Lower leg skin (tissue), 4 donors: ENCODE data around the gene SCART1. TPM values are rescaled to one million over a fixed set of nuclear protein-coding genes. Genes with fewer than 3 reads are reported as not detected.

Experiments
- DNase-seq, 2 donors: peaks; one replicate each; pipeline ENCODE4 v3.0.0-alpha.2; 2019; ENCODE audit warnings: low spot score in 2 of 2
- H3K4me3 ChIP-seq: fragments of 200-600 bp; sonication (generic); 2 replicates; pipeline ENCODE4 v1.5.1; 2017; ENCODE audit warnings: mild to moderate bottlenecking, low read depth; ENCODE audit not compliant: poor library complexity, severe bottlenecking
- POLR2A ChIP-seq, 2 donors: fragments of 450-650 bp; IDR thresholded peaks; one replicate each; pipeline ENCODE4 v1.6.1; 2016 to 2017; ENCODE audit warnings: antibody characterized with exemption in 2 of 2, mild to moderate bottlenecking in 1 of 2, moderate library complexity in 1 of 2
- WGBS, 2 donors: methylation state at CpG; one replicate each; pipeline ENCODE4 v1.1.5; 2018; 5-methylcytosine and 5-hydroxymethylcytosine counted together
- intact Hi-C: fragments of 100-400 bp; cut with DNase I; formaldehyde crosslinking; loops from one replicate; pipeline ENCODE4 v1.15.0; 2023; ENCODE audit warnings: low total_unique reads
- total RNA-seq, 4 donors: library from RNA; depleted of rRNA; stranded (reverse); fragments of >200 nt; gene quantifications; one replicate each; pipeline ENCODE4 v1.1.0, GENCODE V29; 2016
- TF ChIP-seq, protein P1 (sequence below), 3 donors: fragments of 450-650 bp; IDR thresholded peaks; one replicate each; pipeline ENCODE4 v1.5.1; 2016; ENCODE audit warnings: antibody characterized with exemption in 3 of 3, mild to moderate bottlenecking in 3 of 3, moderate library complexity in 2 of 3

The SCART1 gene
- total RNA-seq, 4 donors from 2014 or later, result 0.80 to 2.2 (median 1.6) TPM

DNA sequence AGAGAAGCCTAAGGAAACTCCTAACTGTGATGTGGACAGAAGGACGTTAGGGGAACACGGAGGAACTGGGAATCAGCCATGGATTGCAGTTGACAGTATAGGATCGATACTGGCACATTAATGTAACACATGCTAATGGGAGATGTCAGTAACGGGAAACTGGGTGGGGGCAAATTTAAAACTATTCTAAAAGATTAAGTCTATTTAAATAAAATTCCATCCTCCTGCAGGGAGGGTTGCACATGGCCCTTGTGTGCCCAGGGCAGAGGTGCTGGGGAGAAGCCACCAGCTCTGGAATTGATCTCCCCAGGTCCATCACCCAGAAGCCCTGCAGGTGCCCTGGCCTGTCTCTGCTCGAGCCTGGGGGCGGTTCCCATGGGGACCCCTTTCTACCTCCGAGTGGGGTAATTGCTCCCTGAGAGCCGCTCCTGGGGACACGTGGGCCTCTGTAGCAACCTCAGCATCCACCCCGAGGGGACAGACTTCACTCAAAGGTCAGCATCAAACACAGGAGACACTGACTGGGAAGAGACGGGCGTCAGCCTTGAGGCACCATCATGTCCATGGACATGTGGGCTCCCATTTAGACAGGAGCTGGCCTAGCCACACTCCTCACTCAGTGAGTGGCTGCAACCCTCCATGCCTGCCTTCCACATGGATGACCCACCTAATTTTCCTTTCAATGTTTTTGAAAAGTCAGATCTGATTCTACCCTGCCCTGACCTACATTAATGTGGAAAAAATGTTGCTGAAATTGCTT is 21.1 kb downstream of the SCART1 start:
- intact Hi-C loops, result no loop called here
- TF ChIP-seq, protein P1, sequence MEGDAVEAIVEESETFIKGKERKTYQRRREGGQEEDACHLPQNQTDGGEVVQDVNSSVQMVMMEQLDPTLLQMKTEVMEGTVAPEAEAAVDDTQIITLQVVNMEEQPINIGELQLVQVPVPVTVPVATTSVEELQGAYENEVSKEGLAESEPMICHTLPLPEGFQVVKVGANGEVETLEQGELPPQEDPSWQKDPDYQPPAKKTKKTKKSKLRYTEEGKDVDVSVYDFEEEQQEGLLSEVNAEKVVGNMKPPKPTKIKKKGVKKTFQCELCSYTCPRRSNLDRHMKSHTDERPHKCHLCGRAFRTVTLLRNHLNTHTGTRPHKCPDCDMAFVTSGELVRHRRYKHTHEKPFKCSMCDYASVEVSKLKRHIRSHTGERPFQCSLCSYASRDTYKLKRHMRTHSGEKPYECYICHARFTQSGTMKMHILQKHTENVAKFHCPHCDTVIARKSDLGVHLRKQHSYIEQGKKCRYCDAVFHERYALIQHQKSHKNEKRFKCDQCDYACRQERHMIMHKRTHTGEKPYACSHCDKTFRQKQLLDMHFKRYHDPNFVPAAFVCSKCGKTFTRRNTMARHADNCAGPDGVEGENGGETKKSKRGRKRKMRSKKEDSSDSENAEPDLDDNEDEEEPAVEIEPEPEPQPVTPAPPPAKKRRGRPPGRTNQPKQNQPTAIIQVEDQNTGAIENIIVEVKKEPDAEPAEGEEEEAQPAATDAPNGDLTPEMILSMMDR (IDR thresholded peaks at IDR 0.05), result no peak
- no peak overlapping the region for H3K4me3 ChIP-seq
- 82 to 89% methylated on average over 12 of the region's 12 CpGs for WGBS, 2 donors
- no peak for DNase-seq

DNA sequence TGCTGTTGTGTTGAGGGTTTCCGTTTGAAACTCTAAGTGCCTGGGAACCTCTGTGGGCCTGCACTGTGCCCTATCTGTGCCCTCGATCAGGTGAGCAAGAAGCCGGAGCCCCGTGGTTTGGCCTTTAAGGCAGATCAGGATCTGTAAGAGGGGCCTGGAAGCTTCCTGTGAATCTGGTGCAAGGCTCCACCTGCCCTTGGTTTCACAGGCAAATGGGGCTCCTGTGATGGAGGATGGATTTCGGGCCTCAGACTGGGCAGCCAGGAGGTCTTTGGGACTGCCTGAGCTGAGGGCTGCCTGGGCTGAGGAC is 21.6 kb downstream of the SCART1 start:
- intact Hi-C loops, result no loop called here
- no peak overlapping the region for H3K4me3 ChIP-seq
- 76 to 77% methylated on average over 4 to 5 of the region's 5 CpGs for WGBS, 2 donors
- no peak for DNase-seq
- TF ChIP-seq POLR2A (IDR thresholded peaks at IDR 0.05), result no peak
- TF ChIP-seq, protein P1 (IDR thresholded peaks at IDR 0.05), result no peak

DNA sequence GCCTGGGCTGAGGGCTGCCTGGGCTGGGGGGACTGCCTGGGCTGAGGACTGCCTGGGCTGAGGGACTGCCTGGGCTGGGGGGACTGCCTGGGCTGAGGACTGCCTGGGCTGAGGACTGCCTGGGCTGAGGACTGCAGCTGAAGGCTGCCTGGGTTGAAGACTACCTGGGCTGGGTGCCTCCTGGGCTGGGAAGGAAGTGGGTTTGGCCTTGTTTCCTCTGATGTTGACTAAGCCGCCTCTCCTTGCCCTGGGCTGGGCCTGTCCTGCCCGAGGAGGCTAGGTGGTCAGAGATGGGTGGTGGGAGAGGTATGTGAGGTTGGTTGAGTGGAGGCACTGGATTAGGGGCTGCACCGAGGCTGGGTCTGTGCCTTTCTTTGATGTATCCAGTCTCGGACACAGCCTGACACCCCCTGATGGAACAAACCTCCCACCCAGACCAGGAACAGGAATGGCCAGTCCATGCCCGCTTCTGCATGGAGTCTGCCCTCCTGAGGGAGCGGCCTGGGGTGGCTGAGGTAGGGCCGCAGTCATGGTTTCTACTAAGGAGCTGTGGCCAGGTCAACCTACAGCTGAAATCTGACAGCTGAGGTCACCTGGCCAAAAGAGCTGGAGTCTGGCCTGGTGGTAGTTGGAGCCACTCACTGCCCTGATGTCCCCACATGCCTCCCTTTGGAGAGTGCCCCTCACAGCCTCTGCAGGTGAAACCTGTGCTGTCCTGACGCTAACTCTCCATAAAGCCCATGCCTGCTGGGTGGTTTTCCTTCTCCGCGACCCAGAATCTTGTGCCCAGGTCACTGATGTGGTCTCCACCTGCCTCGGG is 22.3 kb downstream of the SCART1 start:
- DNase-seq, result no peak
- 80 to 81% methylated on average over 9 to 11 of the region's 11 CpGs for WGBS, 2 donors
- TF ChIP-seq, protein P1 (IDR thresholded peaks at IDR 0.05), result no peak
- TF ChIP-seq POLR2A (IDR thresholded peaks at IDR 0.05), result no peak
- no peak overlapping the region for H3K4me3 ChIP-seq
- intact Hi-C loops, result no loop called here

DNA sequence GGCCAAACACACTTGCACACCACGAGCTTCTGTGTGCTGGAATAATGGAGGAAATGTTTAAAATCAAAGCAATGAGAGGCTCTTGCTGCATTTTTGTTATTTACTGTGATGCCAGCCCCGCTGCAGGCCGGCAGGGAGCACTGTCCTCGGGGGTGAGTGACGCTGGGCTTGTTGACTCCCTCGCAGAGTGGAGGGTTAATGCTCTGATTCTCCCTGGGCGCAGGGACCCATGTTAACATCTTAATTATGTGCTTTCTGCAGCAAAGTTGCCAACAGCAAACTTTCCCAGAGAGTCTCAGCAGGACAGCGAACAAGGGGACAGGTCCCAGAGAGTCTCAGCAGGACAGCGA is 22.9 kb downstream of the SCART1 start:
- intact Hi-C loops, result no loop called here
- WGBS, 2 donors, result 79 to 85% methylated on average over 9 of the region's 9 CpGs
- DNase-seq, result no peak
- TF ChIP-seq, protein P1 (IDR thresholded peaks at IDR 0.05), result no peak
- no peak for TF ChIP-seq POLR2A (IDR thresholded peaks at IDR 0.05)
- H3K4me3 ChIP-seq, result no peak overlapping the region

DNA sequence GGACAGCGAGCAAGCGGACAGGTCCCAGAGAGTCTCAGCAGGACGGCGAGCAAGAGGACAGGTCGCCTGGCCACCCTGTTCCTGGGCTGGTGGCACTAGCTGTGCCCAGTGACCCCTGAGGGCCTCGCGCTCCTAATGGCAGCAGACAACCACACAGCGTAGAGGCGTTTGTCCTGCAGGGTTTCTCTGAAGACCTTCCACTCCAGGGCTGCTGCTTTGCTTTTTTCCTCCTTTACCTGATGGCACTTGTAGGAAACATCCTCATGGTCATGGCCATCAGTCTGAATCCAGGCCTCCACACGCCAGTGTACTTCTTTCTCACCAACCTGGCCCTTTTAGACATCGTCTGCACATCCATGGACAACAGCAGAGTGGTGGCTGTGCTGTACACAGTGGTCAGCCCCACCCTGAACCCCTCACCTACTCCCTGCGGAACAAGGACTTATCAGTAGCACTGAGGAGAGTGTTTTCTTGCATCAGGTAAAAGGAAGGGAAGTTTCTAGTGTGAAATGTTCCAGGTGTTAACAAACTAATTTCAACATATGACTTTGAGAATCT is 27.4 kb downstream of the SCART1 start:
- intact Hi-C loops, result no loop called here
- TF ChIP-seq POLR2A (IDR thresholded peaks at IDR 0.05), result no peak
- TF ChIP-seq, protein P1 (IDR thresholded peaks at IDR 0.05), result no peak
- 76 to 77% methylated on average over 8 to 10 of the region's 12 CpGs for WGBS, 2 donors
- no peak overlapping the region for H3K4me3 ChIP-seq
- no peak for DNase-seq
